Osteocyte (in vitro differentiated cells): ENCODE measurements around the gene ARMC2. TPM values are rescaled to one million over a fixed set of nuclear protein-coding genes. Genes with fewer than 3 reads are reported as not detected.

Source experiments
- DNase-seq: peaks from one replicate; pipeline ENCODE4 v3.0.0; 2021; ENCODE audit warnings: mixed read lengths; ENCODE audit not compliant: unreplicated experiment; ENCODE audit errors: extremely low spot score
- H3K27ac Mint-ChIP-seq: one replicate; pipeline ENCODE4 v1.8.0; 2021; ENCODE audit warnings: mild to moderate bottlenecking, mixed read lengths; ENCODE audit not compliant: unreplicated experiment
- H3K27me3 Mint-ChIP-seq: one replicate; pipeline ENCODE4 v1.8.0; 2021; ENCODE audit warnings: mixed read lengths; ENCODE audit not compliant: unreplicated experiment
- H3K36me3 Mint-ChIP-seq: one replicate; pipeline ENCODE4 v1.8.0; 2021; ENCODE audit warnings: mixed read lengths; ENCODE audit not compliant: unreplicated experiment
- H3K4me1 Mint-ChIP-seq: one replicate; pipeline ENCODE4 v1.8.0; 2021; ENCODE audit warnings: mixed read lengths; ENCODE audit not compliant: unreplicated experiment
- H3K4me3 Mint-ChIP-seq: one replicate; pipeline ENCODE4 v1.8.0; 2021; ENCODE audit warnings: mild to moderate bottlenecking, moderate library complexity, mixed read lengths; ENCODE audit not compliant: unreplicated experiment
- H3K9me3 Mint-ChIP-seq: one replicate; pipeline ENCODE4 v1.8.0; 2021; ENCODE audit warnings: mixed read lengths; ENCODE audit not compliant: unreplicated experiment
- CTCF ChIP-seq: fragments of 200-600 bp; sonication (generic); IDR thresholded peaks from 2 replicates; pipeline ENCODE4 v1.5.0; 2021; ENCODE audit warnings: antibody characterized with exemption, mild to moderate bottlenecking, moderate library complexity
- total RNA-seq: library from RNA; stranded (reverse); gene quantifications from 2 replicates; pipeline ENCODE4 v1.2.1, GENCODE V29; 2021

ARMC2 gene
- total RNA-seq, 1 donor from 2014 or later, result 8.3 TPM

GRCh38 chr6:108835218-108835850, 12.9 kb upstream of the ARMC2 start:
- Mint-ChIP-seq H3K9me3 (no peaks in the 10 kb centered on the region), H3K4me1 (peaks cover 45% of the 10 kb centered on the region), H3K27ac (no peak overlapping the region), H3K4me3 (no peak overlapping the region), H3K36me3 (no peaks in the 10 kb centered on the region), H3K27me3 (peaks cover 8% of the 10 kb centered on the region)
- DNase-seq, result peak; percentile 92
- peak; percentile 96 for TF ChIP-seq CTCF

DNA sequence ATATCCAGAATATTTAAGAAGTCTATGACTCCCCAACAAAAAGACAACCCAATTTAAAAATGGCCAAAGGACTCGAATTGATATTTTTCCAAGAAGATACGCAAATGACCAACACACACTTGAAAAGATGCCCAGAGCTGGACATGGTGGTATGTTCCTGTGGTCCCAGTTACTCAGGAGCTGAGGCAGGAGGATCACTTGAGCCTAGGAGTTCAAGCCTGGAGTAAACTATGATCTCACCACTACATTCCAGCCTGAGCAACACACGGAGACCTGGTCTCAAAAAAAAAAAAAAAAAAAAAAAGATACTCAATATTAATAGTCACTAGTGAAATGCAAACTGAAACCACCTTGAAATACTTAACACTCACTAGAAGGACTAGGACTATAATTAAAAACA, 12.2 kb upstream of the ARMC2 start:
- TF ChIP-seq CTCF, result no peak
- Mint-ChIP-seq H3K27me3 (peaks cover 10% of the 10 kb centered on the region), H3K4me3 (no peak overlapping the region), H3K4me1 (peaks cover 39% of the 10 kb centered on the region), H3K27ac (no peak overlapping the region), H3K9me3 (no peaks in the 10 kb centered on the region), H3K36me3 (no peaks in the 10 kb centered on the region)
- DNase-seq, result no peak

DNA sequence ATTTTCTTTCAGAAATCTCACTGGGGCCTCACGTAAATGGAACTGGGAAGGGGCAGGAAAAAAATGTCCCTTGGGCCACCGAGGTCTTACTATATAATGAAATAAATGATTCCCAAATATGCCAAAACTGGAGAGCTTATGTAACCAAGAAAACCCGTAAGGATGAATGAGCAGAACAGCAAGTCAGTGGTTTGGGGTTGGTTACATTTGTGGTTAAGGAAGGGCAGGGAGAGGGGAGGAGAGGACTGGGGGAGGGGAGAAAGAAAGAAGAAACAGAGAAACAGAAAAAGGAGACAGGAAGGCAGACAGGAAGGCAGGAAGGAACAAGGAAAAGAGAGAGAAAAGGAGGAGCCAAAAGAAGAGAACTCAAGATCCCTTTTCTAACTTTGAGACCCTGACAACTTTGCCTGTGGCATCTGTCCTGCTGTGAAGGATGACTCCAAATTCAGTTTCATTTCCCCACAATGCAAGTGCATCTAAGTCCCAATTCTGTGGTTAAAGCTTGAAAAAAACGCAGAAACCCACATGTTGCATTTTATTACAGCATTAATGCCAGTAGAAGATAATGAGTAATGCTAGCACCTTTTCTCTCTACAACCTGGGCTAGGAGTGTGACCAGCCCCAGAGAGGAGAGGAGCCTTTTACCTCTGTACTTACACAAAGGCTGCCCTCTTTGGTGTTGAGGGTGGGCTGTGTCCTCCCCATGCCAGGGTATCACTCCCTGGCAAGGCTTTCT, 10.8 kb upstream of the ARMC2 start:
- TF ChIP-seq CTCF, result no peak
- Mint-ChIP-seq H3K4me3 (no peak overlapping the region), H3K9me3 (no peaks in the 10 kb centered on the region), H3K4me1 (peaks cover 30% of the 10 kb centered on the region), H3K27ac (no peak overlapping the region), H3K27me3 (peaks cover 14% of the 10 kb centered on the region), H3K36me3 (no peaks in the 10 kb centered on the region)
- no peak for DNase-seq

DNA sequence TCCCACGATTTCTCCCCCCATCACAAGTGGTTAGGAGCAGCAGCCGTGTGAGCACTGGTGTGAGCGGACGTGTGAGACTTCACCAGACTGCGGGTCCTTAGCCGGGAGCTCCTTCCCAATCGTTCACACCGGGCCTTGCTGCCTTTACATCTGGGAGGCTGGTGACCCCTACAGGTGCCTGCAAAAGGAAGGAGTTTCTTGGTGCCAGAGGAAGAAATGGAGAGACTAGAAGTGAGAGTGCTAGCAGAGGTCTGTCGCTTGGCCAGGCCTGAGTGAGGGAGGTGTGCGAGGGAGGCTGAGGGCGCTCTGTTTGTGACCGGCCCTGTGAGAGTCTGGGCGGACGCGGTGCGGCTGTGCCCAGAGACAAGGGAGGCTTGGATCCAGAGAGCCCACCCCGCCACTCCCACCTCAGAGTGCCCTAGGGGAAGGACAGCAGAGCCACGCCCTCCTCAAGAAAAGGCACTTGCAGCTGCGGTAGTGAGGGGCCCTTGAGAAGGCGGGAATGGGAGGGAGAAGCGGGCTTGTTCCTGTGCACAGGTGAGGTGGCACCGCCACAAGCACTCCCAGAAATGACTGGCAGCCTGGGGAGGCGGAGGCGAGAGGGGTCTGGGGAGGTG, 10.0 kb upstream of the ARMC2 start:
- H3K9me3 Mint-ChIP-seq, result no peaks in the 10 kb centered on the region
- DNase-seq, result no peak

More for the DNA sequence above, 10.0 kb upstream of the ARMC2 start:
- peak; percentile 36 for TF ChIP-seq CTCF
- Mint-ChIP-seq H3K27me3 (peaks cover 14% of the 10 kb centered on the region), H3K27ac (no peak overlapping the region), H3K4me1 (peaks cover 30% of the 10 kb centered on the region), H3K4me3 (no peak overlapping the region), H3K36me3 (no peaks in the 10 kb centered on the region)
